H1 (cell line): ENCODE measurements around the gene TEX44. TPM values are rescaled to one million over a fixed set of nuclear protein-coding genes. Genes with fewer than 3 reads are reported as not detected.

Source experiments
- CTCF ChIA-PET: fragments of 300-600 bp; sonication (Branson Sonifier 250); formaldehyde crosslinking; loops from one replicate; lab custom pipeline; 2021; ENCODE audit not compliant: partially characterized antibody; lab: Charles Lee
- POLR2A ChIA-PET: fragments of 300-600 bp; sonication (Branson Sonifier 250); formaldehyde crosslinking; loops from one replicate; lab custom pipeline; 2021; ENCODE audit warnings: inconsistent platforms; ENCODE audit not compliant: partially characterized antibody; lab: Charles Lee
- DNase-seq, 2 experiments: peaks; one replicate each; pipeline versions ENCODE4 v3.0.0 to v3.0.0-alpha.2; 2010 to 2022; ENCODE audit warnings: low spot score in 2 of 2, low read depth in 1 of 2, mixed read lengths in 1 of 2
- FAIRE-seq: peaks from 2 replicates; lab custom pipeline; 2011; peaks lifted over from hg19 to GRCh38; lab: Jason Lieb, UNC
- H2AFZ ChIP-seq: 2 replicates; pipeline ENCODE4 v1.8.1; 2012; ENCODE audit warnings: low read length, inconsistent platforms
- H2AK5ac ChIP-seq: 2 replicates; pipeline ENCODE4 v1.6.1; 2013; ENCODE audit warnings: low read depth, low read length
- H2BK120ac ChIP-seq: replicated peaks from 2 replicates; pipeline ENCODE3; 2013; ENCODE audit warnings: low read depth, low read length, inconsistent platforms
- H2BK12ac ChIP-seq: 2 replicates; pipeline ENCODE4 v1.6.1; 2013; ENCODE audit warnings: low read depth, low read length
- H2BK15ac ChIP-seq: 2 replicates; pipeline ENCODE4 v1.6.1; 2013; ENCODE audit warnings: low read length
- H2BK20ac ChIP-seq: 2 replicates; pipeline ENCODE4 v1.6.1; 2013; ENCODE audit warnings: low read length
- H2BK5ac ChIP-seq: 2 replicates; pipeline ENCODE4 v1.6.1; 2013; ENCODE audit warnings: low read depth, low read length
- H3K14ac ChIP-seq: 2 replicates; pipeline ENCODE4 v1.6.1; 2013; ENCODE audit warnings: inconsistent platforms; ENCODE audit not compliant: insufficient read length
- H3K18ac ChIP-seq: 2 replicates; pipeline ENCODE4 v1.6.1; 2013; ENCODE audit warnings: low read length; ENCODE audit errors: extremely low read depth
- H3K23ac ChIP-seq: 2 replicates; pipeline ENCODE4 v1.6.1; 2013; ENCODE audit warnings: inconsistent platforms; ENCODE audit not compliant: insufficient read length
- H3K23me2 ChIP-seq: 2 replicates; pipeline ENCODE4 v1.6.1; 2013; ENCODE audit warnings: low read depth, low read length
- H3K27ac ChIP-seq: 2 replicates; pipeline ENCODE4 v1.6.1; 2011; ENCODE audit warnings: low read depth, low read length, inconsistent platforms
- H3K27me3 ChIP-seq, 4 experiments: replicated peaks in 1 of 4; 1 replicate in 1 of 4; 2 replicates in 3 of 4; pipeline versions ENCODE4 v1.6.1 to v1.8.1; 2011 to 2013; ENCODE audit warnings: low read length in 3 of 4, mild to moderate bottlenecking in 3 of 4, inconsistent platforms in 2 of 4, mixed read lengths in 2 of 4, moderate library complexity in 1 of 4; ENCODE audit not compliant: control insufficient read depth in 3 of 4, insufficient read depth in 3 of 4; ENCODE audit errors: extremely low read depth in 1 of 4
- H3K36me3 ChIP-seq, 4 experiments: 2 replicates each; pipeline versions ENCODE4 v1.6.1 to v1.8.1; 2011 to 2013; ENCODE audit warnings: mild to moderate bottlenecking in 4 of 4, low read length in 3 of 4, moderate library complexity in 2 of 4, control low read depth in 1 of 4, inconsistent platforms in 1 of 4; ENCODE audit not compliant: insufficient read depth in 4 of 4, control insufficient read depth in 2 of 4
- H3K4ac ChIP-seq: replicated peaks from 2 replicates; pipeline ENCODE3; 2013; ENCODE audit warnings: low read length, low read depth, mixed read lengths, inconsistent platforms; ENCODE audit not compliant: insufficient read length
- H3K4me1 ChIP-seq, 4 experiments: replicated peaks in 1 of 4; 1 replicate in 1 of 4; 2 replicates in 3 of 4; pipeline versions ENCODE4 v1.6.1 to v1.8.1; 2011 to 2013; ENCODE audit warnings: low read length in 3 of 4, inconsistent platforms in 2 of 4, mixed read lengths in 1 of 4; ENCODE audit not compliant: insufficient read depth in 4 of 4, control insufficient read depth in 3 of 4
- H3K4me2 ChIP-seq, 2 experiments: 2 replicates each; pipeline versions ENCODE4 v1.6.1 to v1.8.1; 2011 to 2013; ENCODE audit warnings: low read depth in 2 of 2, low read length in 2 of 2, control low read depth in 1 of 2, inconsistent platforms in 1 of 2, mild to moderate bottlenecking in 1 of 2; ENCODE audit not compliant: insufficient read depth in 1 of 2
- H3K4me3 ChIP-seq, 4 experiments: fragments of 200-600, 300-600 bp in 1 of 4; sonication (generic), shearing (Covaris generic), sonication (Bioruptor Twin) in 1 of 4; 2 replicates each; pipeline versions ENCODE4 v1.5.1 to v1.8.1; 2011 to 2016; ENCODE audit warnings: low read length in 4 of 4, low read depth in 3 of 4, control low read depth in 2 of 4, inconsistent platforms in 2 of 4, mild to moderate bottlenecking in 2 of 4, mixed read lengths in 1 of 4, moderate library complexity in 1 of 4; ENCODE audit not compliant: insufficient read depth in 2 of 4; ENCODE audit errors: extremely low read depth in 1 of 4
- H3K56ac ChIP-seq: replicated peaks from 2 replicates; pipeline ENCODE3; 2013; ENCODE audit warnings: low read depth, mild to moderate bottlenecking, mixed read lengths, low read length, inconsistent platforms; ENCODE audit not compliant: insufficient read length
- H3K79me1 ChIP-seq: 2 replicates; pipeline ENCODE4 v1.6.1; 2013; ENCODE audit warnings: low read depth, low read length, control low read depth
- H3K79me2 ChIP-seq, 2 experiments: 2 replicates each; pipeline versions ENCODE4 v1.6.1 to v1.8.1; 2012 to 2013; ENCODE audit warnings: low read length in 2 of 2, mild to moderate bottlenecking in 2 of 2, inconsistent platforms in 1 of 2; ENCODE audit not compliant: insufficient read depth in 2 of 2, control insufficient read depth in 1 of 2
- H3K9ac ChIP-seq, 4 experiments: replicated peaks in 1 of 4; 1 replicate in 1 of 4; 2 replicates in 3 of 4; pipeline versions ENCODE4 v1.6.1 to v1.8.1; 2011 to 2013; ENCODE audit warnings: low read depth in 3 of 4, low read length in 3 of 4, control low read depth in 2 of 4, mild to moderate bottlenecking in 2 of 4, moderate library complexity in 2 of 4, inconsistent platforms in 1 of 4; ENCODE audit errors: extremely low read depth in 1 of 4
- H3K9me3 ChIP-seq, 2 experiments: 2 replicates each; pipeline versions ENCODE4 v1.6.1 to v1.8.1; 2012 to 2013; ENCODE audit warnings: mild to moderate bottlenecking in 2 of 2, moderate library complexity in 2 of 2, control low read depth in 1 of 2, inconsistent platforms in 1 of 2, low read depth in 1 of 2, low read length in 1 of 2, mixed read lengths in 1 of 2; ENCODE audit not compliant: insufficient read depth in 2 of 2
- H4K20me1 ChIP-seq, 2 experiments: replicated peaks in 1 of 2; 2 replicates each; pipeline versions ENCODE3 to v1.8.1; 2011 to 2013; ENCODE audit warnings: inconsistent platforms in 2 of 2, low read length in 2 of 2, mild to moderate bottlenecking in 1 of 2; ENCODE audit not compliant: insufficient read depth in 2 of 2, control insufficient read depth in 1 of 2
- H4K5ac ChIP-seq: 2 replicates; pipeline ENCODE4 v1.6.1; 2013; ENCODE audit warnings: low read length, low read depth, mixed read lengths, inconsistent platforms; ENCODE audit not compliant: insufficient read length
- H4K8ac ChIP-seq: 2 replicates; pipeline ENCODE4 v1.8.0; 2013; ENCODE audit warnings: mild to moderate bottlenecking, moderate library complexity, low read length, inconsistent platforms; ENCODE audit not compliant: insufficient read depth; ENCODE audit errors: extremely low read depth
- H4K91ac ChIP-seq: replicated peaks from 2 replicates; pipeline ENCODE3; 2013; ENCODE audit warnings: low read length, mixed read lengths, inconsistent platforms; ENCODE audit not compliant: insufficient read length
- ASH2L ChIP-seq: fragments of 200-600, 300-600 bp; sonication (generic); IDR thresholded peaks from one replicate; pipeline ENCODE4 v1.7.1; 2017; ENCODE audit warnings: low read length
- CEBPB ChIP-seq: IDR thresholded peaks from 2 replicates; pipeline ENCODE4 v1.6.1; 2012; ENCODE audit warnings: low read depth, low read length
- CTBP2 ChIP-seq: IDR thresholded peaks from 2 replicates; pipeline ENCODE4 v1.7.0; 2011; ENCODE audit warnings: borderline replicate concordance, mild to moderate bottlenecking, moderate library complexity, mixed read lengths, low read length; ENCODE audit not compliant: insufficient read depth, insufficient read length
- GABPA ChIP-seq: IDR thresholded peaks from 2 replicates; pipeline ENCODE4 v1.6.1; 2011; ENCODE audit warnings: mild to moderate bottlenecking, low read length, moderate library complexity, borderline replicate concordance; ENCODE audit not compliant: insufficient read depth
- JUND ChIP-seq: IDR thresholded peaks from 2 replicates; pipeline ENCODE4 v1.6.1; 2011; ENCODE audit warnings: mild to moderate bottlenecking, improper control_type of control experiment, low read length
- KDM4A ChIP-seq: IDR thresholded peaks from one replicate; pipeline ENCODE4 v1.7.1; 2012; ENCODE audit warnings: low read depth, mild to moderate bottlenecking, moderate library complexity, low read length, inconsistent platforms; ENCODE audit not compliant: severe bottlenecking
- SAP30 ChIP-seq: fragments of 300-600 bp; sonication (generic); IDR thresholded peaks from 2 replicates; pipeline ENCODE4 v1.7.1; 2012; ENCODE audit warnings: low read length, moderate library complexity, mild to moderate bottlenecking, inconsistent platforms; ENCODE audit not compliant: insufficient read depth, insufficient replicate concordance
- TAF1 ChIP-seq: IDR thresholded peaks from 2 replicates; pipeline ENCODE4 v1.6.1; 2011; ENCODE audit warnings: mild to moderate bottlenecking, low read depth, low read length
- TEAD4 ChIP-seq: IDR thresholded peaks from 2 replicates; pipeline ENCODE4 v1.6.1; 2012; ENCODE audit warnings: low read depth, low read length, inconsistent platforms, mixed read lengths
- ZNF274 ChIP-seq: IDR thresholded peaks from 2 replicates; pipeline ENCODE4 v1.7.0; 2012; ENCODE audit warnings: low read length, borderline replicate concordance; ENCODE audit errors: extremely low read depth
- WGBS, 2 experiments: shearing (Covaris generic) in 1 of 2; methylation state at CpG; one replicate each; pipeline versions ENCODE4 v1.1.6 to v1.1.7; 2013 to 2015; ENCODE audit warnings: low lambda C conversion rate in 2 of 2, mixed read lengths in 2 of 2, inconsistent platforms in 1 of 2, low coverage in 1 of 2, missing lambda C conversion rate in 1 of 2; ENCODE audit not compliant: insufficient replicate concordance in 2 of 2, insufficient coverage in 1 of 2, insufficient read length in 1 of 2; ENCODE audit errors: extremely low coverage in 1 of 2, missing lambda C conversion rate in 1 of 2; 5-methylcytosine and 5-hydroxymethylcytosine counted together
- polyA plus RNA-seq, 7 experiments: library from polyadenylated mRNA; depleted of rRNA in 3 of 7; stranded (reverse) in 5 of 7; unstranded in 2 of 7; fragments of >200 nt in 5 of 7; fragments of 200-250 nt in 2 of 7; gene quantifications; 1 replicate in 5 of 7; 2 replicates in 1 of 7; 4 replicates in 1 of 7; pipeline versions ENCODE4 v1.2.1 to v1.2.3, GENCODE V29; 2011 to 2013; ENCODE audit warnings: missing spikeins in 2 of 7, mixed read lengths in 2 of 7
- total RNA-seq: library from RNA; stranded (reverse); fragmentation: NEBNext Ultra II Directional; extraction: Animal tissue kit (Norgen Biotek cat#: 25700); gene quantifications from 2 replicates; pipeline ENCODE4 v1.2.1, GENCODE V29; 2021
- TF ChIP-seq, protein P1 (sequence below): IDR thresholded peaks from 2 replicates; pipeline ENCODE4 v1.6.1; 2012; ENCODE audit warnings: inconsistent platforms

Gene TEX44
- total and polyA plus RNA-seq, 2 of the 8 experiments (the other 6 are each of a cell fraction or from before 2014, with no cell fraction given) = not detected

- H3K4me2 ChIP-seq = no peak overlapping the region
- H3K79me2 ChIP-seq = no peaks in the 10 kb centered on the region
- H2AFZ ChIP-seq = no peak overlapping the region
- H3K14ac ChIP-seq = no peak overlapping the region
- peaks cover 10 to 36% (median 35%) of the 10 kb centered on the region in 4 experiments for H3K4me1 ChIP-seq
- CTCF ChIA-PET = interaction anchor here (1.0 to 12.3 kb wide), 14 partner anchors 9 to 100 kb away, joined by 3 to 179 read pairs (median 4); no protein-coding TSS in a partner anchor
- H3K23me2 ChIP-seq = peaks cover 8% of the 10 kb centered on the region
- H3K4ac ChIP-seq = peak overlapping the region; percentile 16
- H3K79me1 ChIP-seq = no peaks in the 10 kb centered on the region; the same call in 1 of the 2 replicates
- no peak overlapping the region for H3K4me3 ChIP-seq
- H4K20me1 ChIP-seq = no peaks in the 10 kb centered on the region
- H4K5ac ChIP-seq = no peak overlapping the region
- 92% methylated on average over 13 of the region's 13 CpGs; no CpG with 5 or more reads in 1 of the 2 experiments for WGBS, 2 experiments
- H2BK12ac ChIP-seq = 0 out of 2 replicates have a peak overlapping the region, but pooled peaks have one; percentile 72
- DNase-seq (no peak), FAIRE-seq (no peak)
- POLR2A ChIA-PET = interaction anchor here (0.7 to 16.4 kb wide), 6 partner anchors 11 to 97 kb away, joined by 3 to 223 read pairs (median 6); no protein-coding TSS in a partner anchor
- H3K9me3 ChIP-seq = no peaks in the 10 kb centered on the region
- peak overlapping the region; percentile 64 for H2BK20ac ChIP-seq
- H3K27me3 ChIP-seq = no peaks in the 10 kb centered on the region
- H2BK120ac ChIP-seq = no peak overlapping the region
- H3K9ac ChIP-seq = no peak overlapping the region
- no peaks in the 10 kb centered on the region; a peak in 1 of 8 replicates for H3K36me3 ChIP-seq
- no peak overlapping the region for H2BK5ac ChIP-seq
- H4K8ac ChIP-seq = no peak overlapping the region
- H3K27ac ChIP-seq = no peak overlapping the region
- no peak overlapping the region for H2AK5ac ChIP-seq
- no peak overlapping the region for H3K56ac ChIP-seq
- H2BK15ac ChIP-seq = no peak overlapping the region
- no peak overlapping the region for H4K91ac ChIP-seq
- no peak overlapping the region for H3K18ac ChIP-seq
- H3K23ac ChIP-seq = no peak overlapping the region
- TF ChIP-seq ASH2L (no peak), CEBPB (no peak), JUND (no peak), SAP30 (no peak), GABPA (no peak), CTBP2 (no peak), TEAD4 (no peak), ZNF274 (no peak), KDM4A (no peak), TAF1 (no peak)
- TF ChIP-seq, protein P1, sequence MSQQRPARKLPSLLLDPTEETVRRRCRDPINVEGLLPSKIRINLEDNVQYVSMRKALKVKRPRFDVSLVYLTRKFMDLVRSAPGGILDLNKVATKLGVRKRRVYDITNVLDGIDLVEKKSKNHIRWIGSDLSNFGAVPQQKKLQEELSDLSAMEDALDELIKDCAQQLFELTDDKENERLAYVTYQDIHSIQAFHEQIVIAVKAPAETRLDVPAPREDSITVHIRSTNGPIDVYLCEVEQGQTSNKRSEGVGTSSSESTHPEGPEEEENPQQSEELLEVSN = no peak
Observed at GRCh38 chr2:231617059-231617926, 24.6 kb downstream of the TEX44 start.
